ENCODE results near the gene SLC22A23. TPM values are rescaled to one million over a fixed set of nuclear protein-coding genes. Genes with fewer than 3 reads are reported as not detected.
"Not testable (repeated sequence)": the region's sequence is repeated elsewhere in the genome, so short reads cannot be mapped to it uniquely, and the experiment has no call there.

SLC22A23 gene
- total RNA-seq, 2 experiments from 2014 or later, result 1.3 to 1.4 TPM

GRCh38 chr6:3245216-3245615, 211.6 kb downstream of the SLC22A23 start:
- Mint-ChIP-seq H3K36me3 (ENCODE audit: low read depth) (no peaks in the 10 kb centered on the region), H3K27me3 (ENCODE audit: low read depth) (peaks cover 22% of the 10 kb centered on the region), H3K9me3 (no peaks in the 10 kb centered on the region), H3K27ac (no peak overlapping the region), H3K4me3 (no peak overlapping the region), H3K4me1 (ENCODE audit: low read depth) (no peaks in the 10 kb centered on the region)
- DNase-seq, result no peak
- CTCF ChIA-PET, result interaction anchor here (0.7 to 0.8 kb wide), 2 partner anchors 16 to 186 kb away, joined by 3 read pairs; no protein-coding TSS in a partner anchor
- intact Hi-C loops (cut with micrococcal nuclease), result no loop called here

- intact Hi-C loops (cut with micrococcal nuclease); H3K4me1 Mint-ChIP-seq (ENCODE audit: low read depth); DNase-seq; H3K9me3 Mint-ChIP-seq; H3K27ac Mint-ChIP-seq; H3K36me3 Mint-ChIP-seq (ENCODE audit: low read depth); H3K4me3 Mint-ChIP-seq: not testable (repeated sequence)
- CTCF ChIA-PET, result interaction anchor here (0.7 to 0.8 kb wide), 2 partner anchors 15 to 187 kb away, joined by 3 read pairs; no protein-coding TSS in a partner anchor
- peaks cover 24% of the 10 kb centered on the region for H3K27me3 Mint-ChIP-seq (ENCODE audit: low read depth)
Observed at GRCh38 chr6:3244832-3245161, 212.1 kb downstream of the SLC22A23 start.

DNA sequence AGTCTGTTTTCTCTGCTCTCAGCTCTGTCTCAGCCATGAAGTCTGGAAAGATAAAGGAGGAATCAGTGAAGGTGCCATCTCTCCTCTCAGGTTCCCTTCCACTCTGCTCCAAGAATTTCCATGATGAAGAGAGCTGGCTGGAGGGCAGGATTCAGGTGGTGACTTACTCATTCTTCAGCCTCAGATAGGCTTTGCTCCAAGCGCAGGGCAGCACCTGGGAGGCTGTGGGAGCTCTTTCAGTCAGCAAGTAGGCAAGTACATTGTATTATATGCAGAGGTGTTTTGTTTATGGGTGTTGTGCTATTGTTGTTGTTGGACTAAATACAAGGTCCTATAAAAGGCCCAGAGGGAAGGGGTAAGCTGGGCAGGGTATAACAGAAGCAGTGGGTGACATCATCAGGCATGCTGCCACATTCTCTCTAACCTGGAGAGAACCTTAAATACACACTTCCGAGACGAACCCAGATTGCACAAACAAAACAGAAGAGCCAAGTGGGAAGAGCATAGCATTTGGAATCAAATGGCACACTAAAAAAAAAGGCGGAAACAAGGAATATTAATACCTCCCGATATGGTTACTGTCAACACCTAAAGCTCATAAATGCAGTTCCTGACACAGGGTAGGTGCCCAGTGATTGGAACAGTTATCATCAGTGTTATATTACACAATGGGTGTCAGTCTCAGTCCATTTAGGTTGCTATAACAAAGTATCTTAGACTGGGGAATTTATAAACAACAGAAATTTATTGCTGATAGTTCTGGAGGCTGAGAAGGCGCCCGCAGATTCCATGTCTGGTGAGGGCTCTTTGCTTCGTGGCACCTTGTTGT, 212.6 kb downstream of the SLC22A23 start:
- CTCF ChIA-PET, result interaction anchor here (0.7 to 1.1 kb wide), 3 partner anchors 15 to 187 kb away, joined by 3 read pairs; no protein-coding TSS in a partner anchor
- Mint-ChIP-seq H3K27ac (no peak overlapping the region), H3K27me3 (ENCODE audit: low read depth) (peaks cover 21% of the 10 kb centered on the region), H3K4me1 (ENCODE audit: low read depth) (no peaks in the 10 kb centered on the region), H3K36me3 (ENCODE audit: low read depth) (no peaks in the 10 kb centered on the region), H3K4me3 (no peak overlapping the region), H3K9me3 (no peaks in the 10 kb centered on the region)
- intact Hi-C loops (cut with micrococcal nuclease), result no loop called here
- DNase-seq, result no peak

DNA sequence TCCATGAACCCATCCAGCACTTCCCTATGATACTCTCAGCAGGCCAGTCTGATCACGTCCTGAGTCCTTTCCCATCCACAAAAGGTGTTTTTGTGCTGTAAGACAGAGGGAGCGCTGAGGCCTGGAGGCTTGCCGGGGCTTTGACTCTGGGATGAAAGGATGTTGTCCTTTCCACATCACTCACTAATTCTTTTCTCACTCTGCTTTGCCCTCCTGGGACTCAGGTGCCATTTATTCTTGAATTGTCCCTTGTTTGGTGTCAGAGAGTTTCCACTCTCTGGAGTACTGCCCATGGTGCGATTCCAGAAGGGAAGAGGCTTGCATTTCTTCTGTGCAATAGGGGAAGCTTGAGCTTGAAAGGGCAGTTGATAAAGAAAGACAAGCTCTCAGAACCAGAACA, 214.1 kb downstream of the SLC22A23 start:
- CTCF ChIA-PET, result no interaction called here
- no peak overlapping the region for H3K4me3 Mint-ChIP-seq
- H3K27ac Mint-ChIP-seq, result no peak overlapping the region
- H3K36me3 Mint-ChIP-seq (ENCODE audit: low read depth), result no peaks in the 10 kb centered on the region
- intact Hi-C loops (cut with micrococcal nuclease), result no loop called here
- no peak for DNase-seq
- H3K4me1 Mint-ChIP-seq (ENCODE audit: low read depth), result no peaks in the 10 kb centered on the region
- H3K27me3 Mint-ChIP-seq (ENCODE audit: low read depth), result peaks cover 24% of the 10 kb centered on the region
- H3K9me3 Mint-ChIP-seq, result no peaks in the 10 kb centered on the region

GRCh38 chr6:3241745-3242144, 215.1 kb downstream of the SLC22A23 start:
- H3K27ac Mint-ChIP-seq; H3K36me3 Mint-ChIP-seq (ENCODE audit: low read depth); intact Hi-C loops (cut with micrococcal nuclease); H3K4me3 Mint-ChIP-seq; DNase-seq; H3K4me1 Mint-ChIP-seq (ENCODE audit: low read depth); H3K9me3 Mint-ChIP-seq: not testable (repeated sequence)
- CTCF ChIA-PET, result interaction anchor here (3.0 kb wide), 1 partner anchor 10 kb away, joined by 12 read pairs; no protein-coding TSS in a partner anchor
- H3K27me3 Mint-ChIP-seq (ENCODE audit: low read depth), result peaks cover 29% of the 10 kb centered on the region

- Mint-ChIP-seq H3K27me3 (ENCODE audit: low read depth) (peaks cover 37% of the 10 kb centered on the region), H3K9me3 (no peaks in the 10 kb centered on the region), H3K27ac (no peak overlapping the region), H3K36me3 (ENCODE audit: low read depth) (no peaks in the 10 kb centered on the region), H3K4me1 (ENCODE audit: low read depth) (no peaks in the 10 kb centered on the region), H3K4me3 (no peak overlapping the region)
- intact Hi-C loops (cut with micrococcal nuclease), result no loop called here
- no peak for DNase-seq
- CTCF ChIA-PET, result interaction anchor here (3.0 kb wide), 1 partner anchor 11 kb away, joined by 12 read pairs; no protein-coding TSS in a partner anchor
Observed at GRCh38 chr6:3240595-3240994, 216.3 kb downstream of the SLC22A23 start.

GRCh38 chr6:3239110-3239830, 217.6 kb downstream of the SLC22A23 start:
- Mint-ChIP-seq H3K4me1 (ENCODE audit: low read depth) (no peaks in the 10 kb centered on the region), H3K36me3 (ENCODE audit: low read depth) (no peaks in the 10 kb centered on the region), H3K9me3 (no peaks in the 10 kb centered on the region), H3K4me3 (no peak overlapping the region), H3K27ac (no peak overlapping the region), H3K27me3 (ENCODE audit: low read depth) (peaks cover 36% of the 10 kb centered on the region)
- intact Hi-C loops (cut with micrococcal nuclease), result no loop called here
- CTCF ChIA-PET, result interaction anchor here (0.6 to 3.0 kb wide), 2 partner anchors 12 to 166 kb away, joined by 3 to 12 read pairs; no protein-coding TSS in a partner anchor
- DNase-seq, result no peak

GRCh38 chr6:3237761-3238662, 218.8 kb downstream of the SLC22A23 start:
- H3K36me3 Mint-ChIP-seq (ENCODE audit: low read depth), result no peaks in the 10 kb centered on the region
- H3K9me3 Mint-ChIP-seq, result no peaks in the 10 kb centered on the region
- peaks cover 40% of the 10 kb centered on the region for H3K27me3 Mint-ChIP-seq (ENCODE audit: low read depth)
- H3K4me3 Mint-ChIP-seq, result no peak overlapping the region
- intact Hi-C loops (cut with micrococcal nuclease), result no loop called here
- CTCF ChIA-PET, result interaction anchor here (0.6 to 2.8 kb wide), 2 partner anchors 9 to 13 kb away, joined by 3 to 11 read pairs; no protein-coding TSS in a partner anchor
- no peak overlapping the region for H3K27ac Mint-ChIP-seq
- no peak for DNase-seq
- no peaks in the 10 kb centered on the region for H3K4me1 Mint-ChIP-seq (ENCODE audit: low read depth)

GRCh38 chr6:3236005-3236404, 220.8 kb downstream of the SLC22A23 start:
- H3K27ac Mint-ChIP-seq, result no peak overlapping the region
- no peak for DNase-seq
- H3K27me3 Mint-ChIP-seq (ENCODE audit: low read depth), result peaks cover 55% of the 10 kb centered on the region
- CTCF ChIA-PET, result interaction anchor here (2.8 kb wide), 1 partner anchor 15 kb away, joined by 11 read pairs; no protein-coding TSS in a partner anchor
- intact Hi-C loops (cut with micrococcal nuclease), result no loop called here
- H3K36me3 Mint-ChIP-seq (ENCODE audit: low read depth), result no peaks in the 10 kb centered on the region
- no peaks in the 10 kb centered on the region for H3K9me3 Mint-ChIP-seq
- peaks cover 10% of the 10 kb centered on the region for H3K4me1 Mint-ChIP-seq (ENCODE audit: low read depth)
- H3K4me3 Mint-ChIP-seq, result no peak overlapping the region

- no peak overlapping the region for H3K4me3 Mint-ChIP-seq
- peaks cover 13% of the 10 kb centered on the region for H3K4me1 Mint-ChIP-seq (ENCODE audit: low read depth)
- peaks cover 59% of the 10 kb centered on the region for H3K27me3 Mint-ChIP-seq (ENCODE audit: low read depth)
- H3K27ac Mint-ChIP-seq, result no peak overlapping the region
- intact Hi-C loops (cut with micrococcal nuclease), result no loop called here
- DNase-seq, result no peak
- no peaks in the 10 kb centered on the region for H3K36me3 Mint-ChIP-seq (ENCODE audit: low read depth)
- CTCF ChIA-PET, result interaction anchor here (2.8 kb wide), 1 partner anchor 16 kb away, joined by 11 read pairs; no protein-coding TSS in a partner anchor
- no peaks in the 10 kb centered on the region for H3K9me3 Mint-ChIP-seq
Observed at GRCh38 chr6:3235486-3235885, 221.4 kb downstream of the SLC22A23 start.

GRCh38 chr6:3233904-3234303, 222.9 kb downstream of the SLC22A23 start:
- CTCF ChIA-PET, result interaction anchor here (0.8 kb wide), 1 partner anchor 10 kb away, joined by 3 read pairs; no protein-coding TSS in a partner anchor
- intact Hi-C loops (cut with micrococcal nuclease), result no loop called here
- Mint-ChIP-seq H3K27ac (no peak overlapping the region), H3K27me3 (ENCODE audit: low read depth) (peaks cover 70% of the 10 kb centered on the region), H3K9me3 (no peaks in the 10 kb centered on the region), H3K36me3 (ENCODE audit: low read depth) (no peaks in the 10 kb centered on the region), H3K4me1 (ENCODE audit: low read depth) (peaks cover 28% of the 10 kb centered on the region), H3K4me3 (no peak overlapping the region)
- DNase-seq, result no peak
